NCI-H460 (cell line): ENCODE results near the gene FRMD4A. TPM values are rescaled to one million over a fixed set of nuclear protein-coding genes. Genes with fewer than 3 reads are reported as not detected.
A peak's percentile ranks its signal among the peaks of the same experiment; 100 is the strongest.

Experiments
- DNase-seq: peaks from one replicate; pipeline ENCODE4 v3.0.0-alpha.2; 2016; ENCODE audit warnings: low read depth; ENCODE audit errors: extremely low read depth
- small RNA-seq, 2 experiments: library from RNA; depleted of rRNA; stranded (forward); fragments of <200 nt; gene quantifications; one replicate each; pipeline ENCODE3, GENCODE V24; 2014
- total RNA-seq: library from RNA; depleted of rRNA; stranded (reverse); fragments of >200 nt; shearing (Covaris generic); gene quantifications from 2 replicates; pipeline ENCODE4 v1.2.3, GENCODE V29; 2014

The FRMD4A gene
- total RNA-seq, 1 experiment from 2014 or later, result 4.2 TPM

- no peak for DNase-seq
Measured at GRCh38 chr10:13617116-13617515, 713.6 kb downstream of the FRMD4A start.

DNA sequence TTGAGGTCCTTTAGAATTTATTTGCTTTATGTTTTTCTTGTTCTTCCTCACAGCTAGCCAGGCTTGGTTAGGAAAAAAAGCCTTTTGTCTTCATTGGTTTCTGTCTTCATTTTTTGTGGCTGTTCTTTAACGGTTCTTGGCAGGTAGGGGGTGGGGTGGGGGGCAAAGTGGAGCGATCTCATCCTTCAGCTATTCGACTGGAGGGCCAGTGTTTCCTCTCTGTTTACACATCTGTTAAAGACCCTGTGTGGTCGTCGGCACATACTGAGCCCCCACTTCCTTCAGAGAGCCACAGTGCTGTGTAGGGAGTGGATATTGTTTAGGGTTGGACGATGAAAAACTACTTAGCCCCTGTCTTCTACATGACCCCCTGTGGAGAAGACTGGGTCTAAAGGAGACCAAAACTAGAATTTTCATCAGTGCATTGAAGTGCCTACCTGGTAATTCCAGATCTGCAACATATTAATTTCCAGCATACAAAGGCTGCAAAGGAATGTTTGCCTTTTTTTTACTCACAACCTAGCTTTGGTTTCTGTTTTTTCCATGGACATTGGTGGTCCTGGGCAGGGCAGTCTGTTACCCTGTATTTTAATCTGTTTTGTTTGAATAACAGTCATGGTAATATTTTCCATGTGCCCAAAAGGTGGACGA lies 714.9 kb downstream of the FRMD4A start:
- no peak for DNase-seq

- peak; percentile 79 for DNase-seq
Measured at GRCh38 chr10:13614530-13615332, 716.0 kb downstream of the FRMD4A start.

DNA sequence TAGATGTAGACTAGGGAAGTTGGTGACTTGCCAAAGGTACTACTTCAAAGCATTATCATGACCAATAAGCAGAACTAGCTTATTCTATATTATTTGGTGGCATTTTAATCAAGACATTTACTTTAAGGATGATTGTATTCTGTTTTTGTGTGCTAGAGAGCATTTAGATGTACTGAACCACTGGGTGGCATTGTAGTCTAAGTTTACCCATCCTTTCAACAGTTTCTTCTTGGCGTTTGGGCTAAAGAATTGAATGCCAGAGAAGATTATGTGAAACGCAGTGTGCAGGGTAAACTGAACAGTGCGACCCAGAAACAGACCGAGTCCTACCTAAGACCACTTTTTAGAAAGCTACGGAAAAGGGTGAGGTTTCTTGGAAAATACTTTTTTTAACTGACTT lies 717.2 kb downstream of the FRMD4A start:
- DNase-seq, result peak; percentile 45

DNA sequence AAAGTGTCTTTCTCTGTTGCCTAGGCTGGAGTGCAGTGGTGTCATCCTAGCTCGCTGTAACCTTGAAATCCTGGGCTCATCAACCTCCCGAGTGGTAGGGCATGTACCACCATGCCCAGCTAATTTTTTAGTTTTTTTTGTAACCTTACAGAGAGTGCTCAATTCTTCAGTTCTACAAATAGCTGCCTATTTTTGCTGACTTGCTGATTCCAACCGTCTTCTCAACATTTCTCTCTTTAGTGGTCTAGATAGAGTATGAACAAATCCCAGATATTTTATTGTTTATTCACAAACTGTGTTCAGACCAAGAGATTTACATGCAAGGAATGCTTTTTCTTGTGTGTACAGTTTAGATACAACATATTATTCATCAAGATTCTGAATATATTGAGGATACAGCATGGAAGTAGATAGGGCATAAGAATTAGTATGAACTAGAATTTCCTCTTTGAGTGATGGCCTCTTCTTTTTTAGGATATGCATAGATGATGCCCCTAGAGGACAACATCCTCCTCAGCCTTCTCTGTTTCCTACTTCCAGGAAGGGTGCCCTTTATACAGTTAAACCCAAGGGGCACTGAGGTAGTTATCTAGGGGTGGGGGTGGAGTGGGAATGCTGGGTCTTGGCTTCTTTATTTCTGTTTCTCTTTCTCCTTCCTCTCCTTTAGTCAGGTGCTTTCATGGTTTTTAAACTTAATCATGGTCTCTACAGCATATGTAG lies 717.9 kb downstream of the FRMD4A start:
- DNase-seq, result no peak

DNA sequence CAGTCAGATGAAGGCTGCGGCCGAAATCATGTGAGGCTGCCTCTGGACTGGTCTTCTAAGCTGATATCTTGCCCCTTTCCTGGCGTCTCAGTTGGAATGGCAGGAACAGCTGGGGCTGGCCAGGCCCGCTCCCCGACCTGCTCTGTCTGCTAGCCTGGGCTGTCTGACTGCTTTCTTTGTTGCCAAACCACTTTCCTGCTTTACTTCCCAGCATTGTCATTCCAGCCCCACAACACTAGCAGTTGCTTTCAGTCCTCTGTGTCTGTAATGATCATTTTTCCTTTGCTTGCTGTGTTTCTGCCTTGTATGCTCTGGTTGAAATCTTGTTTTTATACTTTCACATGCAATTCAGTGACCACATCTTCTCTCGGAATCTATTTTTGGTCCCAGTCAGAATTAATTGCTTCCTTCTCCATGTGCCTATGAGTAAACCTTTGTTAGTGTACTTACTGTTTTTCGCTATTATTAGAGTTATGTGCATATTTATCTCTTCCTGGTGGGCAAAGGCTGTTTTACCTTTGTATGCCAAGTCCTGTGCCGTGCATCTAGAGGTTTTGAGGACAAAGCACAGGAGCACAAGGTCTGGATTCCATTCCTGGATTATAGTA lies 722.4 kb downstream of the FRMD4A start:
- DNase-seq, result no peak

DNA sequence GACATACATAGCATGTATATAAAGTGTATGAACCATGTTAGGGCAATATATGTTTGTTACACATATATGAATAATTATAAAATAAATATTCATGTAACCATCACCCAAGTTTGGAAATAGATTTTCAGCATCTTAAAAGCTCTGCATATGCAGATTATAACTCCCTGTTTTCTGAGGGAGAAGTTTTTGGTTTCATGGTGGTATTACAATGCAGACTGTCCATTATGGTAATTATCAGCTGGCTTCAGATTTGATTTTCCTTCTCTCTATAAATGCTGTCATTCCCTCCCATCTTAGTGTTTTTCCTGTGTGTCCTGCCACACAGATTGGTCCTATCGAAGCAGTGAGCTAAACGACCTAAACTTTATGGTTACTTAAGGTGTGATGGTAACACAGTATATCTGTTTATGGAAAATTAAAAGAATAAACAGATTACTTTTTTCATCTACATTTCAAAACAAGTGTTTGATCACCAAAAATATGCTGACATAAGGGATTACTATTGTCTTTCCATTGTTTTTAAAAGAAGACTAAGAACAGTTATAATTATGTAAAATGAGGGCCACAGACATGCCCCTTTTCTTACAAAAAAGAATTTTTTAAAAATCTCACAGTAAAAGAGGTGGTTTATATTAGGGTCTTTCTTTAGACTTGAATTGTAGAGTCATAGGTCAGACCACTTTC lies 726.2 kb downstream of the FRMD4A start:
- DNase-seq, result no peak

GRCh38 chr10:13597909-13598308 lies 732.8 kb downstream of the FRMD4A start:
- DNase-seq, result no peak

DNA sequence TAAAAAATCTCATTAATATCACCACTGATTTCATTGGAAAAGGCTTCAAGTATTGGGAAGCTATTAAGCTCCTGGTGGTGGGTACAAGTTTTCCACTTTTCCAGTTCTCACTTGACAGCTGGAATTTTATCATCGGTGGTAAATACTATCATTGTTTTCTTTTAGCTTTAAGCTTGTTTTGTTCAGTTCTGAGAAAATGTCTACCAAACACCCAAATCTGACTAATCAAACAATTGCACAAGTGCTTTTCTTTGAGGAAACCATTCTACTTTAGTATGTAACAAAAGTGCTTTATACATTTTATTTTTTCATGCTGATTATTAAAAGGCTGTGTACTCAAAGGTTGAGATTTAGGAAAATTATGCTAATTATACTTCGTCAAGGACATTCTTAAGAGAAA lies 736.1 kb downstream of the FRMD4A start:
- DNase-seq, result no peak

Small RNA genes lying within 50 kb of the gene (small RNA-seq; reads per million reads assigned to genes)
- 0 reads per million in 2 experiments for gene RNA5SP301
